ENCODE data around the gene DCLK2. TPM values are rescaled to one million over a fixed set of nuclear protein-coding genes. Genes with fewer than 3 reads are reported as not detected.

DCLK2 gene
- total RNA-seq, 1 experiment from 2014 or later = 2.9 TPM

GRCh38 chr4:150082241-150082640, 4.0 kb downstream of the DCLK2 start:
- CTCF ChIA-PET = no interaction called here
- H3K27me3 ChIP-seq (replicated peaks; ENCODE audit: control insufficient read depth, insufficient read depth, low read length) = no peaks in the 10 kb centered on the region
- POLR2A ChIA-PET = no interaction called here

GRCh38 chr4:150087006-150087405, 8.8 kb downstream of the DCLK2 start:
- Mint-ChIP-seq H3K9me3 (ENCODE audit: unreplicated experiment) (no peaks in the 10 kb centered on the region), H3K36me3 (ENCODE audit: insufficient read depth, unreplicated experiment) (no peaks in the 10 kb centered on the region), H3K27ac (ENCODE audit: unreplicated experiment) (no peak overlapping the region), H3K4me1 (ENCODE audit: low read depth, unreplicated experiment) (peaks cover 6% of the 10 kb centered on the region), H3K4me3 (ENCODE audit: unreplicated experiment) (no peak overlapping the region), H3K27me3 (ENCODE audit: insufficient read depth, unreplicated experiment) (no peaks in the 10 kb centered on the region)
- BruUV-seq (replicated peaks) = no TSS peak
- no peak for DNase-seq
- Histone ChIP-seq H3K36me3 (ENCODE audit: control insufficient read depth, insufficient read depth, low read length) (no peaks in the 10 kb centered on the region), H3K9me3 (no peaks in the 10 kb centered on the region), H3K4me1 (0 out of 2 replicates have a peak, but pooled peaks cover 3% of the 10 kb centered on the region), H3K4me3 (ENCODE audit: low read depth, low read length) (no peak overlapping the region), H3K27me3 (replicated peaks; ENCODE audit: control insufficient read depth, insufficient read depth, low read length) (no peaks in the 10 kb centered on the region)
- intact Hi-C loops (cut with micrococcal nuclease; ENCODE audit: unreplicated experiment) = no loop called here
- no peak for TF ChIP-seq CTCF (IDR thresholded peaks at IDR 0.05; ENCODE audit: insufficient read depth in 1 of 2, low read depth in 1 of 2, low read length in 1 of 2, severe bottlenecking in 1 of 2, unreplicated experiment in 1 of 2)
- ChIA-PET CTCF (no interaction called here), POLR2A (no interaction called here)

More at GRCh38 chr4:150082241-150082640, 4.0 kb downstream of the DCLK2 start:
- H3K4me3 Mint-ChIP-seq (ENCODE audit: unreplicated experiment) = no peak overlapping the region
- H3K36me3 Mint-ChIP-seq (ENCODE audit: insufficient read depth, unreplicated experiment) = no peaks in the 10 kb centered on the region
- Histone ChIP-seq H3K4me3 (ENCODE audit: low read depth, low read length) (no peak overlapping the region), H3K9me3 (no peaks in the 10 kb centered on the region), H3K36me3 (ENCODE audit: control insufficient read depth, insufficient read depth, low read length) (no peaks in the 10 kb centered on the region), H3K4me1 (peaks cover 28% of the 10 kb centered on the region)
- no peak for TF ChIP-seq CTCF (IDR thresholded peaks at IDR 0.05; ENCODE audit: insufficient read depth in 1 of 2, low read depth in 1 of 2, low read length in 1 of 2, severe bottlenecking in 1 of 2, unreplicated experiment in 1 of 2)
- H3K27ac Mint-ChIP-seq (ENCODE audit: unreplicated experiment) = no peak overlapping the region
- no TSS peak for BruUV-seq (replicated peaks)
- DNase-seq = no peak
- no peaks in the 10 kb centered on the region for H3K9me3 Mint-ChIP-seq (ENCODE audit: unreplicated experiment)
- intact Hi-C loops (cut with micrococcal nuclease; ENCODE audit: unreplicated experiment) = no loop called here
- no peaks in the 10 kb centered on the region for H3K27me3 Mint-ChIP-seq (ENCODE audit: insufficient read depth, unreplicated experiment)
- H3K4me1 Mint-ChIP-seq (ENCODE audit: low read depth, unreplicated experiment) = peaks cover 3% of the 10 kb centered on the region

GRCh38 chr4:150089732-150090131, 11.5 kb downstream of the DCLK2 start:
- ChIA-PET POLR2A (no interaction called here), CTCF (no interaction called here)
- H3K36me3 Mint-ChIP-seq (ENCODE audit: insufficient read depth, unreplicated experiment) = no peaks in the 10 kb centered on the region
- intact Hi-C loops (cut with micrococcal nuclease; ENCODE audit: unreplicated experiment) = no loop called here
- H3K27me3 Mint-ChIP-seq (ENCODE audit: insufficient read depth, unreplicated experiment) = no peaks in the 10 kb centered on the region
- BruUV-seq (replicated peaks) = no TSS peak
- H3K9me3 Mint-ChIP-seq (ENCODE audit: unreplicated experiment) = no peaks in the 10 kb centered on the region
- Histone ChIP-seq H3K4me1 (0 out of 2 replicates have a peak, but pooled peaks cover 3% of the 10 kb centered on the region), H3K27me3 (replicated peaks; ENCODE audit: control insufficient read depth, insufficient read depth, low read length) (no peaks in the 10 kb centered on the region), H3K36me3 (ENCODE audit: control insufficient read depth, insufficient read depth, low read length) (no peaks in the 10 kb centered on the region), H3K9me3 (no peaks in the 10 kb centered on the region), H3K4me3 (ENCODE audit: low read depth, low read length) (no peak overlapping the region)
- TF ChIP-seq CTCF (IDR thresholded peaks at IDR 0.05; ENCODE audit: insufficient read depth in 1 of 2, low read depth in 1 of 2, low read length in 1 of 2, severe bottlenecking in 1 of 2, unreplicated experiment in 1 of 2) = no peak
- H3K4me3 Mint-ChIP-seq (ENCODE audit: unreplicated experiment) = no peak overlapping the region
- H3K4me1 Mint-ChIP-seq (ENCODE audit: low read depth, unreplicated experiment) = peaks cover 6% of the 10 kb centered on the region
- no peak for DNase-seq
- no peak overlapping the region for H3K27ac Mint-ChIP-seq (ENCODE audit: unreplicated experiment)
